Stomach (tissue), 9 donors: ENCODE measurements around the gene VAV3. TPM values are rescaled to one million over a fixed set of nuclear protein-coding genes. Genes with fewer than 3 reads are reported as not detected.

ENCODE experiments used
- DNase-seq, 2 donors: peaks; one replicate each; pipeline versions ENCODE4 v3.0.0 to v3.0.0-alpha.2; 2013 to 2019
- H3K27ac ChIP-seq, 5 donors: fragments of 200-600 bp in 4 of 5; sonication (generic) in 4 of 5; one replicate each; pipeline ENCODE4 v1.5.1; 2013 to 2019; ENCODE audit warnings: mild to moderate bottlenecking in 1 of 5, moderate library complexity in 1 of 5
- H3K27me3 ChIP-seq, 3 donors: fragments of 200-600 bp; sonication (generic); one replicate each; pipeline ENCODE4 v1.5.1; 2017 to 2019; ENCODE audit warnings: mixed run types in 1 of 3
- H3K36me3 ChIP-seq, 4 donors: fragments of 200-600 bp; sonication (generic); 1 replicate in 3 of 4; 2 replicates in 1 of 4; pipeline ENCODE4 v1.5.1; 2016 to 2019
- H3K4me1 ChIP-seq, 4 donors: fragments of 200-600 bp; sonication (generic); one replicate each; pipeline ENCODE4 v1.5.1; 2016 to 2019
- H3K4me3 ChIP-seq, 4 donors: fragments of 200-600 bp; sonication (generic) in 3 of 4; one replicate each; pipeline ENCODE4 v1.5.1; 2016 to 2019; ENCODE audit warnings: mild to moderate bottlenecking in 1 of 4
- H3K9me3 ChIP-seq, 4 donors: fragments of 200-600 bp; sonication (generic); one replicate each; pipeline ENCODE4 v1.5.1; 2016 to 2019
- EP300 ChIP-seq: sonication (generic); formaldehyde crosslinking; IDR thresholded peaks from one replicate; pipeline ENCODE4 v1.6.1; 2017; ENCODE audit warnings: antibody characterized with exemption
- POLR2A ChIP-seq, 4 donors: fragments of 450-650 bp; IDR thresholded peaks; one replicate each; pipeline ENCODE4 v1.6.1; 2016; ENCODE audit warnings: antibody characterized with exemption in 4 of 4, control low read depth in 2 of 4, mild to moderate bottlenecking in 1 of 4, moderate library complexity in 1 of 4
- POLR2AphosphoS5 ChIP-seq, 3 donors: sonication (generic); formaldehyde crosslinking; IDR thresholded peaks; one replicate each; pipeline ENCODE4 v1.6.1; 2016; ENCODE audit warnings: antibody characterized with exemption in 3 of 3
- WGBS, 5 donors: extraction: QIAGEN DNeasy Blood & Tissue Kit in 3 of 5; methylation state at CpG; one replicate each; pipeline versions ENCODE4 v1.1.5 to v1.1.7; 2013 to 2018; 5-methylcytosine and 5-hydroxymethylcytosine counted together
- intact Hi-C: fragments of 100-400 bp; cut with DNase I; formaldehyde crosslinking; loops from one replicate; pipeline ENCODE4 v1.15.1; 2023; ENCODE audit warnings: low total_unique reads
- polyA plus RNA-seq, 3 donors: library from polyadenylated mRNA; stranded (reverse); fragments of 200-250 nt; gene quantifications; one replicate each; pipeline ENCODE4 v1.2.3, GENCODE V29; 2013
- total RNA-seq, 5 donors: library from RNA; depleted of rRNA; stranded (reverse); fragments of >200 nt; gene quantifications; one replicate each; pipeline versions ENCODE4 v1.1.0 to v1.2.3, GENCODE V29; 2014 to 2016
- TF ChIP-seq, protein P1 (sequence below), 7 experiments: fragments of 450-650 bp in 4 of 7; fragments of 200-600 bp in 3 of 7; sonication (generic) in 3 of 7; IDR thresholded peaks; one replicate each; pipeline ENCODE4 v1.5.1; 2016 to 2019; ENCODE audit warnings: antibody characterized with exemption in 7 of 7, control low read depth in 2 of 7, mild to moderate bottlenecking in 1 of 7
- donor health status: healthy with polysubstance abuse.
- donor health status: Bipolar disorder and iron deficiency.
- donor health status: healthy.

The VAV3 gene
- total and polyA plus RNA-seq, 8 donors: 5.7 to 29.3 (median 6.9) TPM

GRCh38 chr1:107875689-107876088 lies 89.3 kb downstream of the VAV3 start:
- no peaks in the 10 kb centered on the region for H3K9me3 ChIP-seq
- no peak overlapping the region for H3K4me3 ChIP-seq
- H3K36me3 ChIP-seq: no peaks in the 10 kb centered on the region
- no peak overlapping the region for H3K27ac ChIP-seq
- DNase-seq: no peak
- intact Hi-C loops: no loop called here
- H3K4me1 ChIP-seq: peaks cover 0 to 51% (median 6%) of the 10 kb centered on the region in 4 donors
- no peak for TF ChIP-seq EP300
- TF ChIP-seq POLR2A (IDR thresholded peaks at IDR 0.05): no peak
- TF ChIP-seq, protein P1, sequence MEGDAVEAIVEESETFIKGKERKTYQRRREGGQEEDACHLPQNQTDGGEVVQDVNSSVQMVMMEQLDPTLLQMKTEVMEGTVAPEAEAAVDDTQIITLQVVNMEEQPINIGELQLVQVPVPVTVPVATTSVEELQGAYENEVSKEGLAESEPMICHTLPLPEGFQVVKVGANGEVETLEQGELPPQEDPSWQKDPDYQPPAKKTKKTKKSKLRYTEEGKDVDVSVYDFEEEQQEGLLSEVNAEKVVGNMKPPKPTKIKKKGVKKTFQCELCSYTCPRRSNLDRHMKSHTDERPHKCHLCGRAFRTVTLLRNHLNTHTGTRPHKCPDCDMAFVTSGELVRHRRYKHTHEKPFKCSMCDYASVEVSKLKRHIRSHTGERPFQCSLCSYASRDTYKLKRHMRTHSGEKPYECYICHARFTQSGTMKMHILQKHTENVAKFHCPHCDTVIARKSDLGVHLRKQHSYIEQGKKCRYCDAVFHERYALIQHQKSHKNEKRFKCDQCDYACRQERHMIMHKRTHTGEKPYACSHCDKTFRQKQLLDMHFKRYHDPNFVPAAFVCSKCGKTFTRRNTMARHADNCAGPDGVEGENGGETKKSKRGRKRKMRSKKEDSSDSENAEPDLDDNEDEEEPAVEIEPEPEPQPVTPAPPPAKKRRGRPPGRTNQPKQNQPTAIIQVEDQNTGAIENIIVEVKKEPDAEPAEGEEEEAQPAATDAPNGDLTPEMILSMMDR (IDR thresholded peaks at IDR 0.05): no peak
- TF ChIP-seq POLR2AphosphoS5 (IDR thresholded peaks at IDR 0.05): no peak
- no peaks in the 10 kb centered on the region for H3K27me3 ChIP-seq
- 92 to 96% (median 95%) methylated on average over 1 of the region's 1 CpG for WGBS, 5 donors

DNA sequence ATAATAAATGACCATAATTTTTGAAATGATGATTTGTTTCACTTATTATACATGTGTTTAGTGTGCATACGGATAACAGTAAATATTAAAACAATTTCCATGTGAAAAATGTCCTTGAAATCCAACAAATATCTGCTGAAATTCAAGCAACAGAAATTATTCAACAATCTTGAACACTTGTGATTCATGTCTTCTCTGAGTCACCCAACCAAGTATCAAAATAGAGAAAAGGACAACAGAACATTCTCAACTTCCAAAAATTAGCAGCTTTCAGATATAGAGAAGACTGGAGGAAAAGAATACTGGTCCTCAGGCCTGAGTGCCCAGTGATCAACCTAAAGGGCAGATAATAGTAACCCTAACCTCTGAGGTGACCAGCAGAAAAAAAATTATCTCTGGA lies 90.8 kb downstream of the VAV3 start:
- DNase-seq: no peak
- intact Hi-C loops: no loop called here
- TF ChIP-seq POLR2AphosphoS5 (IDR thresholded peaks at IDR 0.05) (no peak), POLR2A (IDR thresholded peaks at IDR 0.05) (no peak), EP300 (no peak)
- TF ChIP-seq, protein P1 (IDR thresholded peaks at IDR 0.05): no peak
- Histone ChIP-seq H3K36me3 (no peaks in the 10 kb centered on the region), H3K27ac (no peak overlapping the region), H3K9me3 (no peaks in the 10 kb centered on the region), H3K4me1 (peaks cover 0 to 53% (median 6%) of the 10 kb centered on the region in 4 donors), H3K27me3 (no peaks in the 10 kb centered on the region), H3K4me3 (no peak overlapping the region)
- WGBS, 5 donors: 76 to 89% (median 84%) methylated on average over 1 of the region's 1 CpG

GRCh38 chr1:107871687-107872395 lies 93.1 kb downstream of the VAV3 start:
- Histone ChIP-seq H3K36me3 (no peaks in the 10 kb centered on the region), H3K4me3 (no peak overlapping the region), H3K27ac (no peak overlapping the region), H3K4me1 (peaks cover 0 to 36% (median 6%) of the 10 kb centered on the region in 4 donors), H3K27me3 (no peaks in the 10 kb centered on the region), H3K9me3 (no peaks in the 10 kb centered on the region)
- TF ChIP-seq EP300 (no peak), POLR2AphosphoS5 (IDR thresholded peaks at IDR 0.05) (no peak), POLR2A (IDR thresholded peaks at IDR 0.05) (no peak)
- TF ChIP-seq, protein P1 (IDR thresholded peaks at IDR 0.05): no peak
- intact Hi-C loops: no loop called here
- no peak for DNase-seq

- no peak for TF ChIP-seq POLR2A (IDR thresholded peaks at IDR 0.05)
- TF ChIP-seq, protein P1 (IDR thresholded peaks at IDR 0.05): no peak
- no peak for TF ChIP-seq EP300
- TF ChIP-seq POLR2AphosphoS5 (IDR thresholded peaks at IDR 0.05): no peak
- Histone ChIP-seq H3K4me3 (no peak overlapping the region), H3K27ac (no peak overlapping the region), H3K9me3 (no peaks in the 10 kb centered on the region), H3K27me3 (no peaks in the 10 kb centered on the region), H3K4me1 (peaks cover 0 to 30% (median 6%) of the 10 kb centered on the region in 4 donors), H3K36me3 (no peaks in the 10 kb centered on the region)
- DNase-seq: no peak
- 15 to 30% (median 18%) methylated on average over 2 of the region's 2 CpGs for WGBS, 5 donors
- intact Hi-C loops: no loop called here
These were observed 93.7 kb downstream of the VAV3 start for GRCh38 chr1:107871259-107871658.
